HUES6 (cell line): ENCODE data around the gene EIF2B2.
"Not testable (repeated sequence)": the region's sequence is repeated elsewhere in the genome, so short reads cannot be mapped to it uniquely, and the experiment has no call there.

Source experiments
- H3K27ac ChIP-seq: 2 replicates; pipeline ENCODE4 v1.7.0; 2013; ENCODE audit warnings: low read depth, mild to moderate bottlenecking, low read length, inconsistent platforms
- H3K27me3 ChIP-seq: 2 replicates; pipeline ENCODE4 v1.6.1; 2013; ENCODE audit warnings: low read length; ENCODE audit not compliant: control insufficient read depth, insufficient read depth
- H3K36me3 ChIP-seq: 2 replicates; pipeline ENCODE4 v1.6.1; 2013; ENCODE audit warnings: low read length; ENCODE audit not compliant: control insufficient read depth, insufficient read depth
- H3K4me1 ChIP-seq: 2 replicates; pipeline ENCODE4 v1.6.1; 2013; ENCODE audit warnings: low read length; ENCODE audit not compliant: control insufficient read depth, insufficient read depth
- H3K4me3 ChIP-seq: 2 replicates; pipeline ENCODE4 v1.5.1; 2013; ENCODE audit warnings: low read depth, low read length
- H3K9ac ChIP-seq: one replicate; pipeline ENCODE4 v1.6.1; 2013; ENCODE audit warnings: mild to moderate bottlenecking, low read length
- H3K9me3 ChIP-seq: 2 replicates; pipeline ENCODE4 v1.6.1; 2013; ENCODE audit warnings: low read depth, low read length; ENCODE audit not compliant: control insufficient read depth, insufficient read depth

Gene EIF2B2

DNA sequence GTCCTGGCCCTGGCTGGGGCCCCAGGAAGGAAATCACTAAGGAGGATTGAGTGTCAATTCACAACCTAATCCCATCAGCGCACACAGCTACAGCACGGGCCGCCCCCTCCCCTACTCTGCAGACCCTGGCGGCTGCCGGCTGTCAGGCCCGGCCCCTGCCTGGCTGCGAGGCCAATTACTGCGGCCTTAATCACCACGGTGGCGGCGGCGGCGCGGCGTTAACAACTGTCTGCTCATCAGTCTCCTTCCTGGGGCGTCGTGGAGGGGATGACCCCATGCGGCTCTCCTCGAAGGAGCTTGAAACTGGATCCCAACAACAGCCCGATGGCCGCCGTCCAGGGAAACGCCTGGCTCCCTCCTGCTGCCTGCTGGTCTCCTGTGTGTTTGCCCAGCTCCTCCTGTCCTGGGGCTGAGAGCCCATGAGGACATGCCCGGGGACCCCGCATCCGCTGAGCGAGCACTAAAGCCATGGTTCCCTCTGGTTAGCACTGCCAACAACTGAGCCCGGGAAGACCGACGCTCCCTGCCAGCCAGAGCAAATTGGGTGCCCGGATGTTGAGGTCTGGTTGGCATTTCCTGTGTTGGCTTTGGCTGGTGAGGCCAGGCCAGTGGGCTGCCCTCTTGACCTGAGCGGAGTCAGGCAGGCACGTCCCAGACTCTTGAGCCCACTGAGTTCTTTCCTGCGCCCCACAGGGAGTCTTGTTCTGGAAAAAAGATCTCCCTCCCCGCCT, 21.8 kb upstream of the EIF2B2 start:
- Histone ChIP-seq H3K27me3 (no peaks in the 10 kb centered on the region), H3K9ac (peak overlapping the region; percentile 52), H3K36me3 (no peaks in the 10 kb centered on the region), H3K4me3 (no peak overlapping the region), H3K27ac (no peak overlapping the region; the same call in 1 of the 2 replicates), H3K9me3 (no peaks in the 10 kb centered on the region), H3K4me1 (peaks cover 56% of the 10 kb centered on the region)

DNA sequence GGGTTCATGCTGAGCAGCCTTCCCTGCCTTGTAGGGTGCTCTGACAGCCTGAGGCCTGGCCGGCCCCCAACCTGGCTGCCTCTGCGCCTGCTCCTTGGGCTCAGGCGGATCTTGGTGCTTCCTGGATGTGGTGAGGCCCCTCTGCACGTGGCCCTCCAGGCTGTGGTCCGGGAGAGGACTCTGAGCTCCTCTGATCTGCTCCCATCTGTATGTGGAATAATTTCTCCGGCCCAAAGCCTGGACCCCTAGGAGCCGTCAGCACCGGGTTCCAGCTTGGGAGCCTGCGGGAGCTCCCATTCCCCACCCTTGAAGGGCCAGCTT, 21.3 kb upstream of the EIF2B2 start:
- Histone ChIP-seq H3K9ac (peak overlapping the region; percentile 52), H3K36me3 (no peaks in the 10 kb centered on the region), H3K4me1 (peaks cover 56% of the 10 kb centered on the region), H3K27me3 (no peaks in the 10 kb centered on the region), H3K4me3 (no peak overlapping the region), H3K27ac (no peak overlapping the region), H3K9me3 (no peaks in the 10 kb centered on the region)

DNA sequence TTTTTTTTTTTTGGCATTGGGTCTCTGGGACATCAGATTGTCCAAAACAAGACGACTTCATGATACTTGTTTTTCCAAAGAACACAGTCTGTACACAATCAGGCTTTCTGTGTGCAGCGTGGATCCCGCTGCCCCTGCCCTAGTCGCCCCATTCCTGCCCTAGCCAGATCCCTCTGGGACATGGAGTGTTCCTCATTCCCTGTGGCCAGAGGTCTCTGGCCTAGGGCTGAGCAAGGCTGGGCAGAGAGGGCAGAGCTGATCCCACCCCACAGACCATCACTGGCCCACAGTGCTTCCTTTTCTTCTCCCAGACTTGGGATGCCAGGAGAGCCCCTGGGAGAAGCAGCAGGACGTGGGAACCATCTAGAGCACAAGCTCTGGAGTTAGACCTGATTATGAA, 20.9 kb upstream of the EIF2B2 start:
- Histone ChIP-seq H3K9me3 (no peaks in the 10 kb centered on the region), H3K9ac (no peak overlapping the region), H3K4me3 (no peak overlapping the region), H3K36me3 (no peaks in the 10 kb centered on the region), H3K27me3 (no peaks in the 10 kb centered on the region), H3K4me1 (peaks cover 56% of the 10 kb centered on the region), H3K27ac (no peak overlapping the region)

DNA sequence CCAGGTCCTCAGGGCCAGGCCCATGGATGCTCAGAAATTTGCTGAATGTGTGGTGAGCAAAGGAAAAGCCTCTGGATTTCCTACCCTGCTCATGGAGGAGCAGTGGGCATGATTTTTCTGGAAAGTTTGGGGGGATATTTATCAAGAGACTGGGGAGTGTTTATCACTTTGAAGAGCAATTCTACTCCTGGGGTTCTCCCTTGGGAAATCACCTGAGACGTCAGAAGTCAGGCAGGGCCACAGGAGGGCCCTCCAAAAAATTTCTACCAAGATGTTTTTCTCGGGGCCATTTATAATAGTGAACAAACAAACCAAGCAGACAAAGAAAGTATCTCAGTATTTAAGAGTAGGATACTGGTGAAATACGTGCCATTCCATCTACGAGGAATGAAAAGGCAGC, 20.1 kb upstream of the EIF2B2 start:
- Histone ChIP-seq H3K4me3 (no peak overlapping the region), H3K36me3 (no peaks in the 10 kb centered on the region), H3K9me3 (no peaks in the 10 kb centered on the region), H3K27me3 (no peaks in the 10 kb centered on the region), H3K4me1 (peaks cover 52% of the 10 kb centered on the region), H3K9ac (no peak overlapping the region), H3K27ac (no peak overlapping the region)

DNA sequence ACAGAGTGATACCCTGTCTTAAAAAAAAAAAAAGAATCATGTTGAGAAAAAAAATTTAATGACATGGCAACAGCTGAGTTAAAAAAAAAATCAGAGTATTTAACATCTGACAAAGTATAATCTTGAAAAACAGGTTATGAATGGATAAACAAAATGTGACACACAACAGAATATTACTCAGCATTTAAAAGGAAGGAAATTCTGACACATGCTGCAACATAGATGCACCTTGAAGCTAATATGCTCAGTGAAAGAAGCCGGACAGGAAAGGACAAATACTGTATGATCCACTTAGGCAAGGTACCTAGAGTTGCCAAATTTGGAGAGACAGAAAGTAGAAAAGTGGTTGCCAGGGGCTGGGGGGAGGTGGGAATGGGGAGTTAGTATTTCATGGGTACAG, 19.4 kb upstream of the EIF2B2 start:
- H3K4me1 ChIP-seq: peaks cover 45% of the 10 kb centered on the region
- H3K9ac ChIP-seq: no peak overlapping the region

DNA sequence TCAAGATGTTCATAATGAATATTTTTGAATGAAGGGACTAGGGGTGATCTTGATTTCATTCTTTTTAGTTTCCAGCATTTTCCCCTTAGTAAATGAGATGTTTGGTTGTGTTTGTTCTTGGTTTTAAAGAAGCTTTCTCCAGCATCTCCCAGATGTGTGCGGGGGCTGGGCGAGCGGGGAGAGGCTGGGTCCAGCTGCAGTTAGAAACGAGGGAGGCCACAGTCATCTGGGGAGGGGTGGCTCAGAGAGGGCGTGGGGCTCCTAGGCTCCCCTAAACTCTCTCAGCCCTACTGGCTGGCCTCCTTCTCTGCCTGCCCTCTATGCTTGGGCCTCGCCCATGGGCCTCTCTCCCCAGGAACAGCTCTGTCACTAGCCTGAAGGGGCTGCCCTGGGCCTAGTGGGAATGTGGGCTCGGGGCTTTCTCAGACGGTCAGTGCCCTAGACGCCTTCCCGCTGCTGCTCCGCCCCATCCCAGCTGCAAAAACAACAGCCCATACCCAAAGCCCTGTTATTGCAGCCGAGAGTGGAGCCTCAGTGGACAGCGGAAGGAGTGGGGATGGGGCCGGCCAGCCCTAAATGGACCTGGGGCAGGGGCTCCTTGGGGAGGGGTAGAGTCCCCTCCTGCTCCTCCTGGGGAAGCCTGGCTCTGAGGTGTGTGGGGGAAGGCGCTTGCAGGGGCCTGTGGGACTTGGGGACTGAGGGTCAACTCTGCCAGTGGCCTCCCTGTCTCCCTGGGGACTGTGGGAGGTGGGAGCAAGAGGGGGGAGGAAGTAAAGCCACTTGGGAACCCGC, 18.3 kb upstream of the EIF2B2 start:
- no peak overlapping the region for H3K9ac ChIP-seq
- no peaks in the 10 kb centered on the region for H3K9me3 ChIP-seq
- peaks cover 35% of the 10 kb centered on the region for H3K4me1 ChIP-seq

More for the DNA sequence above, 19.4 kb upstream of the EIF2B2 start:
- Histone ChIP-seq H3K36me3 (no peaks in the 10 kb centered on the region), H3K27me3 (no peaks in the 10 kb centered on the region), H3K9me3 (no peaks in the 10 kb centered on the region), H3K4me3 (no peak overlapping the region), H3K27ac (no peak overlapping the region)

DNA sequence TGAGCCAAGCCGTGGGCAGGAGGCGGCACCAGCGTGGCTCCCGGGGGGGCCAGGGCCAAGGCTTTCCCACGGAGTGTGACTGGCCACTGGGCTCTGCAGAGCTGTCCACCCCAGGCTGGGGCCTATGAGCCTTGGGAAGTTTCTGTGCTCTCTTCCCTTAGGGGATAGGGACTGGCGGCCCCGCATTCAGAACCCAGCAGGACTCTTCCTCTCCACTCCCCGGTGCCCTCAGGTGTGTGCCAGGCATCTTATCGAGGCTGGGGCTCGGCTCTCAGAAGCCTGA, 17.8 kb upstream of the EIF2B2 start:
- H3K4me3 ChIP-seq: no peak overlapping the region
- no peaks in the 10 kb centered on the region for H3K9me3 ChIP-seq
- H3K36me3 ChIP-seq: no peaks in the 10 kb centered on the region
- no peak overlapping the region for H3K27ac ChIP-seq
- no peak overlapping the region for H3K9ac ChIP-seq
- peaks cover 29% of the 10 kb centered on the region for H3K4me1 ChIP-seq
- no peaks in the 10 kb centered on the region for H3K27me3 ChIP-seq

More for the DNA sequence above, 18.3 kb upstream of the EIF2B2 start:
- H3K4me3 ChIP-seq: no peak overlapping the region
- no peak overlapping the region for H3K27ac ChIP-seq
- H3K36me3 ChIP-seq: no peaks in the 10 kb centered on the region
- H3K27me3 ChIP-seq: no peaks in the 10 kb centered on the region

DNA sequence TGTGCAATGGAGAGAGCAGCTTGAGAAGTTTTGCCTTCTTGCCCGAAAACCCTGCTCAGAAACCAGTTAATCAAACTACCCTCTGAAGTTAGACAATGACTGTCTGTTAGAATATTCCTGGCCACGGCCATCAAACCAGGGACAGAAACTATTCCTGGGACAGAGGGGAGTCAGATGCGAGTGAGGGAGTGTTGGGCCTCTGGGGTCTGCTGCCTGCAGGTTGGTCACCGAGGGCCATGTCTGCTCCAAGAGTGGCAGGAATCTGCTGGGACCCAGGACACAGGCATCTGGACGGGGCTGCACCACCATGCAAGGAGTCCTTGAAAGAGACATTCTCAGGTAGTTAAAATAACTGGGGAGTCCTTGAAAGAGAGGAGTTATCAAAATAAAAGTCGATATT, 16.9 kb upstream of the EIF2B2 start:
- no peaks in the 10 kb centered on the region for H3K36me3 ChIP-seq
- H3K27me3 ChIP-seq: no peaks in the 10 kb centered on the region
- H3K4me1 ChIP-seq: peaks cover 21% of the 10 kb centered on the region
- H3K9me3 ChIP-seq: no peaks in the 10 kb centered on the region
- no peak overlapping the region for H3K4me3 ChIP-seq
- H3K9ac ChIP-seq: no peak overlapping the region
- no peak overlapping the region for H3K27ac ChIP-seq

DNA sequence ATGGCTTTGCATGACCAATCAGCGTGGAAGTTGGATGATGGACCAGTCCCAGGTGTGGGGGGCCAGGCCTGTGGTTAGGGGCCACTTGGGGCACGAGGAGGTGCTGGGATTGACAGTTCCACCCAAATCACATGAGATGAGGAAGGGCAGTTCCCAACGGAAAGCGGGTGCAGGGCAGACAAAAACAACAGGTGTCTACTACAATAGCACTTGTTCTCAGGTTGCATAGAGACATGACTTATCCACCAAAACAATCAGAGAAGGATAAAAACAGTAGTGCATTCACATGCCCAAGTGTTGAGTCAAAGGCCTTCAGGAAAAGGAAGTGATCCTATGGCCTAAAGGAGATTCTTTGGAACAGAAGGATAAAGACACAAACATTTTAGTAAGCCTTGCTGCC, 14.6 kb upstream of the EIF2B2 start:
- no peaks in the 10 kb centered on the region for H3K27me3 ChIP-seq
- no peaks in the 10 kb centered on the region for H3K9me3 ChIP-seq
- H3K4me1 ChIP-seq: peaks cover 14% of the 10 kb centered on the region; the same call in 1 of the 2 replicates
- no peak overlapping the region for H3K9ac ChIP-seq
- H3K36me3 ChIP-seq: no peaks in the 10 kb centered on the region
- H3K27ac ChIP-seq: no peak overlapping the region
- no peak overlapping the region for H3K4me3 ChIP-seq

DNA sequence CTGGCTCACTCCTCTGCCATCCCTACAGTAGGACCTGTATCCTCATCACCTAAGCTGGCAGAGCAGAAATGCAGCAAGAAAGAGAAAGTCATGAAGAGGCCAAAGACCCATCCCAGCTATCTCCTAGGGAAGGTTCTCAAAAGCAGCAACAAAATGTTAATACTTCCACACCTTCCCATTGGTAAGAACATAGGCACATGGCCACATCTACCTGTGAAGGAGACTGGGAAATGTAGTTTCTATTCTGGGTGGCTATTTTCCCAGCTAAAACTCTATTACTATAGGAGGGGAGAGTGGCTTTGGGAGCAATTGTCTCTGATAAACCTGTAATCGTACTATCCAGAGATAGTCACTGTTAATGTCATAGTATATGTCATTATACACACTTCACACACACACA, 13.7 kb upstream of the EIF2B2 start:
- Histone ChIP-seq H3K9me3 (no peaks in the 10 kb centered on the region), H3K4me3 (no peak overlapping the region), H3K36me3 (no peaks in the 10 kb centered on the region), H3K4me1 (peaks cover 14% of the 10 kb centered on the region; the same call in 1 of the 2 replicates), H3K27me3 (no peaks in the 10 kb centered on the region), H3K27ac (no peak overlapping the region), H3K9ac (no peak overlapping the region)

DNA sequence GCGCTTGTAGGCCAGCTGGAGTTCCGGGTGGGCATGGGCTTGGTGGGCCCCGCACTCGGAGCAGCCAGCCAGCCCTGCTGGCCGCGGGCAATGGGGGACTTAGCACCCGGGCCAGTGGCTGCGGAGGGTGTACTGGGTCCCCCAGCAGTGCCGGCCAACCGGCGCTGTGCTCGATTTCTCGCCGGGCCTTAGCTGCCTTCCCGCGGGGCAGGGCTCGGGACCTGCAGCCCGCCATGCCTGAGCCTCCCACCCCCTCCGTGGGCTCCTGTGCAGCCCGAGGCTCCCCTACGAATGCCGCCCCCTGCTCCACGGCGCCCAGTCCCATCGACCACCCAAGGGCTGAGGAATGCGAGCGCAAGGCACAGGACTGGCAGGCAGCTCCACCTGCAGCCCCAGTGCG, 8.5 kb upstream of the EIF2B2 start:
- not testable (repeated sequence) for H3K27me3 ChIP-seq, H3K9ac ChIP-seq, H3K4me3 ChIP-seq, H3K36me3 ChIP-seq, H3K4me1 ChIP-seq, H3K27ac ChIP-seq, H3K9me3 ChIP-seq
